ENCODE data around the gene SRGAP1.
"Not testable (repeated sequence)": the region's sequence is repeated elsewhere in the genome, so short reads cannot be mapped to it uniquely, and the experiment has no call there.

Gene SRGAP1

GRCh38 chr12:64007853-64008252 lies 163.4 kb downstream of the SRGAP1 start:
- DNase-seq (ENCODE audit: low spot score) = no peak

GRCh38 chr12:64008596-64008995 lies 164.1 kb downstream of the SRGAP1 start:
- no peak for DNase-seq (ENCODE audit: low spot score)

- no peak for DNase-seq (ENCODE audit: low spot score)
Measured at GRCh38 chr12:64009321-64010068, 165.0 kb downstream of the SRGAP1 start.

GRCh38 chr12:64010069-64010686 lies 165.7 kb downstream of the SRGAP1 start:
- DNase-seq (ENCODE audit: low spot score) = no peak

GRCh38 chr12:64016521-64016920 lies 172.0 kb downstream of the SRGAP1 start:
- no peak for DNase-seq (ENCODE audit: low spot score)

GRCh38 chr12:64018116-64018515 lies 173.6 kb downstream of the SRGAP1 start:
- DNase-seq (ENCODE audit: low spot score) = not testable (repeated sequence)

GRCh38 chr12:64018524-64018923 lies 174.0 kb downstream of the SRGAP1 start:
- DNase-seq (ENCODE audit: low spot score) = no peak

- no peak for DNase-seq (ENCODE audit: low spot score)
Measured at GRCh38 chr12:64019101-64019500, 174.6 kb downstream of the SRGAP1 start.

- DNase-seq (ENCODE audit: low spot score) = no peak
Measured at GRCh38 chr12:64019654-64020053, 175.2 kb downstream of the SRGAP1 start.

GRCh38 chr12:64025174-64025958 lies 180.9 kb downstream of the SRGAP1 start:
- DNase-seq (ENCODE audit: low spot score) = no peak

GRCh38 chr12:64027311-64027710 lies 182.8 kb downstream of the SRGAP1 start:
- no peak for DNase-seq (ENCODE audit: low spot score)

- DNase-seq (ENCODE audit: low spot score) = no peak
Measured at GRCh38 chr12:64028541-64028940, 184.0 kb downstream of the SRGAP1 start.

GRCh38 chr12:64029013-64029857 lies 184.7 kb downstream of the SRGAP1 start:
- DNase-seq (ENCODE audit: low spot score) = no peak

- no peak for DNase-seq (ENCODE audit: low spot score)
Measured at GRCh38 chr12:64030155-64030554, 185.7 kb downstream of the SRGAP1 start.

GRCh38 chr12:64034056-64034455 lies 189.6 kb downstream of the SRGAP1 start:
- DNase-seq (ENCODE audit: low spot score) = not testable (repeated sequence)

- DNase-seq (ENCODE audit: low spot score) = no peak
Measured at GRCh38 chr12:64034901-64035576, 190.5 kb downstream of the SRGAP1 start.

- no peak for DNase-seq (ENCODE audit: low spot score)
Measured at GRCh38 chr12:64036414-64036813, 191.9 kb downstream of the SRGAP1 start.

- no peak for DNase-seq (ENCODE audit: low spot score)
Measured at GRCh38 chr12:64039281-64039871, 194.9 kb downstream of the SRGAP1 start.

- no peak for DNase-seq (ENCODE audit: low spot score)
Measured at GRCh38 chr12:64042911-64043310, 198.4 kb downstream of the SRGAP1 start.

GRCh38 chr12:64044191-64044590 lies 199.7 kb downstream of the SRGAP1 start:
- no peak for DNase-seq (ENCODE audit: low spot score)

- DNase-seq (ENCODE audit: low spot score) = no peak
Measured at GRCh38 chr12:64051057-64051456, 206.6 kb downstream of the SRGAP1 start.

Data from iPS-NIHi11 (cell line).